SKM-1 (cell line): ENCODE results near the gene YPEL1.
"Not testable (repeated sequence)": the region's sequence is repeated elsewhere in the genome, so short reads cannot be mapped to it uniquely, and the experiment has no call there.

ENCODE experiments used
- DNase-seq: peaks from one replicate; lab custom pipeline; 2025; ENCODE audit not compliant: unreplicated experiment; lab: John Stamatoyannopoulos, UW

Gene YPEL1

DNA sequence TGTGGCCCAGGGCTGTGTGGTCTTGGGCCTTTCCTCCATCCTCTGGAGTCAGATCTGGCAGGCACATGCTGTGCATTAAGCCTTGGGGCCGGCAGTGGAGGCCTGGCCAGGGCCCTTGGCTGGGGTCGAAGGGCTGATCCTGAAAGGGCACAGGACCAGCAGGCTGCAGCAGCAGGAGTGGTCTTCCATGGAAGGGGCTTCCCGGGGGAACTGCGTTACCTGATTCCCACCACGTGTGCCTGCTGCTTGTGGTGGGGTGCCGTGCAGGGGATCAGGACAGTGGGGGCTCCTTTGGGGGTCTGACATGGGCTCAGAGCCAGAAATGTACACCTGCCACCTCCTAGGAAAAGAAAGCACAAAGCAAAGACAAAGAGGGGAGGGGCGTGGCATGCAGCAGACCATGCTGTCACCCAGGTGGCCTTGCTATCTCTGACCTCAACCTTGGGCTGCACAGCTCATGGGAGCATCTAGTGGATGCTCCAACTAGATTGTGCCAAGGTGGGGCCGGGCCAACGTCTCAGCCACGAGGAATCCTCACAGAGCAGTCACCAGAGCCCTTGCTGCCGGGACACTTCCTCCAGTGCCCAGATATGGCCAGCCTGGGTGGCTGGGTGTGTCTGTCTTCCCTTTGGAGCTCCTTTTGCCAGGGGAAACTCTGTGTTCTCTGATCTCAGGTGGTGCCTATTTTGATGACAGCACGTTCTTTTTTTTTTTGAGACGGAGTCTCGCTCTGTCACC lies 17.9 kb upstream of the YPEL1 start:
- no peak for DNase-seq

DNA sequence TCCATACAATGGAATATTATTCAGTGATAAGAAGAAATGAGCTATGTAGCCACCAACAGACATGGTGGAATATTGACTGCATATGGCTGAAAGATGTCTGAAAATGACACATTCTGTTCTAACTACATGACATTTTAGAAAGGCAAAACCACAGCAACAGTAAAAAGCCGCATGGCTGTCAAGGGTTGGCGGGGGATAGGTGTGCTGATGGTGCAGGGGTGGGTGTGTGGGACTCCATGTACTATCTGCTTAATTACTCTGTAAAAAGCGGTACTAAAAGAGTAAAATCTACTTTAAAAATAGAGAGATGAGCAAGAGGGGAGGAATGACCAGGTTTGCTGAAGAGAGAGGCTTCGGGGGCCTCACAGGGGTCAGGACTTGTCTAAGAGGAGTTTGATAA lies 16.7 kb upstream of the YPEL1 start:
- no peak for DNase-seq

DNA sequence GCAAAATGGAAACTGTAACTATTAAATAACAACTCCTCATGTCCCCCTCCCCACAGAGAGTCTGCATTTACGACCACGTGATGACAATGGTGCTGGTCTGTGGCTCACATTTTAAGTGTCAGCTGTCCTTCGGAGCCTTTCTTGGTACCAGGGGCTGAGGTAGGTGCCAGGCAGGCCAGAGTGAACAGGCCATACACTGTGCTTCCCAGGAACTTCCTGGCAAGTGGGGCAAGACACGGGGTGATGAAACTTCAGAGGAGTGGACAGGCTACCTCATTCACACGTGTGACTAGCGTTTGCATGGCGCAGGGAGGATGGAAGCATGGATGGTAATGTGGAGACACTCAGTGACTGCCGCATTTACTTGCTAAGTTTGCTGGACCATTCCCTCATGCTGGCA lies 10.4 kb upstream of the YPEL1 start:
- DNase-seq: no peak

DNA sequence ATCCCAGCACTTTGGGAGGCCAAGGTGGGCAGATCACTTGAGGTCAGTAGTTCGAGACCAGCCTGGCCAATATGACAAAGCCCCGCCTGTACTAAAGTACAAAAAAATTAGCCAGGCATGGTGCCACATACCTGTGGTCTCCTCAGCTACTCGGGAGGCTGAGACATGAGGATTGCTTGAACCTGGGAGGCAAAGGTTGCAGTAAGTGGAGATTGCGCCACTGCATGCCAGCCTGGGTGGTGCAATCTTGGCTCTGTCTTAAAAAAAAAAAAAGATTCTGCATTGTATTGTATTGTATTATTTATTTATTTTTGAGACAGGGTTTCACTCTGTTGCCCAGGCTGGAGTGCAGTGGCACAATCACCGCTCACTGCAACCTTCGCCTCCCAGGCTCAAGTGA lies 9.3 kb upstream of the YPEL1 start:
- DNase-seq: not testable (repeated sequence)

DNA sequence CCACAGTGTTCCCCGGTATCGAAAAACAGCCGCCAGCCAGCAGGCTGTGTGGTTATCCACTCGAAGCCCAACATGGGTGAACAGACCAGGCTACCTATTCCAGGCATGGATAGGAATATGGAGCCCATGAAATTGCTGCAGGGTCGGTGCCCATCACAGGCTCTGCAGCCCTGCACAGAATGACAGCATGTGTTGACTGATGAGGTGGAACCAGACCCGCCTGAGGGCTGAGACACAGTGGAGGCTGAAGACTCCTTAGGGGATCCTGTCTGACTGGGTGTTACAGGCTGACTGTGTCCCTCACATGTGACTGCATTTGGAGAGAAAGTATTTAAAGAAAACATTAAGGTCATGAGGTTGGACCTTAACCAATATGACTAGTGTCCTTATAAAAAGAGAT lies 6.2 kb upstream of the YPEL1 start:
- no peak for DNase-seq

DNA sequence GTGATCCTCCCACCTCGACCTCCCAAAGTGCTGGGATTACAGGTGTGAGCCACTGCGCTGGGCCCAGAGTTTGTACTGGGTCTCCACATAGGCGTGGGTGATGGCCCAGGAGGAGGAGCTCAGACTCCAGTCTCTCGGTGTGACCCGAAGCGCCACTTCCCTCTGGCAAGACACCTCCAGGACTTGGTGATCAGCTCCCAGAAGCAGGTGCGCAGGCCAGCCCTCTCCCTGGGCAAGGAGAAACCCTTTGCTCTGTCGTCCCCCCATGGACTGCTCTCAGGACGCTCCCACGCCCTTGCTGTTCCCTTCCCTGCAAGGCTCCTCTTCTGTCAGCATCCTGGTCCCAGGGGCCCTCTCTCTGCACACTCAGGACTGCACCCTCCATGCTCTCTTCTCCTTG lies 5.5 kb upstream of the YPEL1 start:
- no peak for DNase-seq

DNA sequence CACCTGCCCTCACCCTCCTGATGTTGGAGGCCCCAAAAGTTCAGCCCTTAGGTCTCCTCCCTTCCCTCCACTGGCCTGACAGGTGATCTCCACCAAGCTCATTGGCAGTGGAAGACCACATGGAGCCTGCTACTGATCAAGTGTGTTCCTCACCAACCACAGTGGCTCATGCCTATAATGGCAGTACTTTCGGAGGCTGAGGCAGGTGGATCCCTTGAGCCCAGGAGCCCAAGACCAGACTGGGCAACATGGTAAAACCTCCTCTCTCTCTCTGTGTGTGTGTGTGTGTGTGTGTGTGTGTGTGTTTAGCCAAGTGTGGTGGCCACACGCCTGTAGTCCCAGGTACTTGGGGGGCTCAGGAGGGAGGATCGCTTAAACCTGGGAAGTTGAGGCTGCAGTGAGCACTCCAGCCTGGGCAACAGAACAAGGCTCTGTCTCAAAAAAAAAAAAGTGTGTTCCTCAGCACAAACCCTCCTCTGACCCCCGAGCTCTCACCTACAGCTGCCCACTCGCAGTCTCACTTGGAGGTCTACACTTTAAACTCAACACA lies 4.3 kb upstream of the YPEL1 start:
- DNase-seq: no peak

DNA sequence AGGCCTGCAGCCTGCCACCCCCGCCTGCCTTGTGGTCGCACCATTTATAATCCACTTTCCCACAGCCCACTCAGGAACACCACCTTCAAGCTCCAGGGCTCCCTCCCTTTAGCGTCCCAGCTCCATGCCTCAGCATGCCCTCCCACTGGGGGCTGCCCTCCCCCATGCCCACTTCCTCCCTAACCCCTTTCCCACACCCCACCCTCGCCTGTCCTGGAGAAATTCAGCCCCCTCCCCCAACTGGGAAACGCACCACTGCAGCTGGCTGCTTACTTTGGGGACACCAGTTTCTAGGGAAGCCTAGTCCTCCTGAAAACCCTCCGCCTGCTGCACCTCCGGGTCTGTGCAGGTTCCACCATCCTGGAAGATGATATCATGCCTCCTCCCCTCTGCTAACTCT lies 3.4 kb upstream of the YPEL1 start:
- DNase-seq: no peak

DNA sequence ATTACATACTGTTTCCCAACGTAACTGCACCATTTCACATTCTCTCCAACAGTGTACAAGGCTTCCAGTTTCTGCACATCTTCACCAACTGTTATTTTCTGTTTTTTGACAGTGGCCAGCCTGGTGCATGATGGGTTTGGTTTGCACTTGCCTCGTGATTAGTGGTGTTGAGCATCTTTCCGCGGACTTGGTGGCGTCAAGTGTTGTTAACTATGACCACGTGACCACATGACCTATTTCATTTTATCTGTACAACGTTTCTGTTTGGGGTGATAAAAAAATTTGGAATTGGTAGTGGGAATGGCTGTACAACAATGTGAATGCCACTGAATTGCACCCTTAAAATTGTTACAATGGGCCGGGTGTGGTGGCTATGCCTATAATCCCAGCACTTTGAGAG lies 2.5 kb upstream of the YPEL1 start:
- no peak for DNase-seq

DNA sequence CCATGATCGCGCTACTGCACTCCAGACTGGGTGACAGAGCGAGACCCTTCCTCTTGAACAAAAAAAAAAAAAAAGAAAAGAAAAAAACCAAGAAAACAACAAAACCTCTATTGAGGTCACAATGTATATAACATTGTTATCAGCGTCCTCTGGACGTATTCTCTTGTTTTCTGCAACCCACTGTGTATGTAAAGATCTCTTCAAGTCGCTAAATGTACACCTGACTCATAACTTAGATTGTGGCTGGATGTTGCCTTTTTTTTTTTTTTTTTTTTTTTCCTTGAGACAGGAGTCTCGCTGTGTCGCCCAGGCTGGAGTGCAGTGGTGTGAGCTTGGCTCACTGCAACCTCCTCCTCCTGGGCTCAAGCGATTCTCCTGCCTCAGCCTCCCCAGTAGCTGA lies 1.4 kb upstream of the YPEL1 start:
- DNase-seq: no peak

DNA sequence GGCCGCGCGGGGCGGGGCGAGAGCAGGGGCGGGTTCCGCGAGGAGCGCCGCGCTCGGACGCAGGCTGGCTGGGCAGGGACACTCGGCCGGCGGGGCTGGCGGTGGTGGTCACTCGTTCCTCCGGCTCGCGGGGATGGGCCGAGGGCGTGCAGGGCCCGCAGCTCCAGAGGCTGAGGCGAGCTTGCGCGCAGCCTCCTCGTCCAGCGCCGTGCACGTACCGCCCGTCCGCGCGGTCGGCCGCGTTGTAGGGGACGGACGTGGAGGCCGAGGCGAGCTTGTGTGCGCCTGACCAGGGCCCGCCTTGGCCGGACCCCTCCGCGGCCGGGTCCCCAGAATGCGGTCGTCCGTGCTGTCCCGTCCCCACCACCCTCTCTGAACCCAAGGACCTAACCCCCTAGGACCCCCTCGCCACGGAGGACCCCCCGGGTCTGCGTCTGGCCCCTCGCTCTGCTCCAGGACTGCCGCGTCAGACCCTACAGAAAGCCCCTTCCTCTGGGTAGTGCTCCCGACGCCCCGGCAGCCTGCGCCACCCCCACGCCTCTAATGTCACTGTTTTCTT lies 569 bp upstream of the YPEL1 start:
- no peak for DNase-seq

DNA sequence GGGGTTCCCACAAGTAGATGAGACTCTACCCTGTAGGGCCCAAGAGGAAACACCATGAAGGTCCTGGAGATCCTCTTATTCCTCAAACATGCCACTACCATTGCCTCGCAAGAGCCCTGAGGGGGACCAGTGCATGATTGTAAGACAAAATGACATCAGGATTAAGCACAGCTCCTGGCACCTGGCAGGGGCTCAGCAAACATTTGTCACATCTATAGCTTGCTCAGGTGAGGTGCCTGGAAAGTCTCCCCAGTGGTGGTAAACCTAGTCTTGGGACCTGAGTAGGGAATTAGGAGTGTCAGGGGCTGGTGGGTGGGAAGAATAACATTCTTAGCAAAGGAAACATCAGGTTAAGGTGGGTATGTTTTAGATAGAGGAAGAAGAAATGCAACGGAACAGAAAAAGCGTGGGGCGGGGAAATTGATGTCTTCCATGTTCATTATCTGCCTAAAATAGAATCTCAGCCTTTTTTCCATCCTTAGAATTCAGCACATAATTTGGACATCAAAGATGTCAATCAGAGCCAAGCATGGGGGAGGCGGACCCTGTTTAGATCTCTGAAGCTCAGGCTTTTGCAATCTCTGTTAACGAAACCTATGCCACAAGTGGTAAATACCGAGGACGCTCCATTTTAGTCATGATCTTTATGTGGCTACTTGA lies 924 bp downstream of the YPEL1 start:
- peak; percentile 24 for DNase-seq

DNA sequence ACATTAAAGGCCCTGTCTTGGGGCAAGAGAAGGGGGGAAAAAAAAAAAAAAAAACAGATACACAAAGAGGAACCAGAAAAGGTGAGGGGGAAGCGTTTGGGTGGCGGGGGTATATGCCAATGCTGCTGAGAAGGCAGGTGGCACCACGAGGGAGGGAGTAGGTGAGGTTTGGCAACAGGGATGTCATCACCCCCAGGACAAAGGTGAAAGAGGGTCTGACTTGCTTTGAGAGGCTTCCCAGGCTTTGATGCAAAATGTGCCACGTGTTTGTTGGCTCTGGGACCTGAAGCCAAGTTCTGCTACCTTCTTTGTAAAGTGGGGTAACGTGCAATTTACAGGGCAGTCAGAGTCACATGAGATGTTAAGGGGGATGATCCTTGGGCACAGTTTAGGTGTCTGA lies 4.1 kb downstream of the YPEL1 start:
- DNase-seq: no peak

DNA sequence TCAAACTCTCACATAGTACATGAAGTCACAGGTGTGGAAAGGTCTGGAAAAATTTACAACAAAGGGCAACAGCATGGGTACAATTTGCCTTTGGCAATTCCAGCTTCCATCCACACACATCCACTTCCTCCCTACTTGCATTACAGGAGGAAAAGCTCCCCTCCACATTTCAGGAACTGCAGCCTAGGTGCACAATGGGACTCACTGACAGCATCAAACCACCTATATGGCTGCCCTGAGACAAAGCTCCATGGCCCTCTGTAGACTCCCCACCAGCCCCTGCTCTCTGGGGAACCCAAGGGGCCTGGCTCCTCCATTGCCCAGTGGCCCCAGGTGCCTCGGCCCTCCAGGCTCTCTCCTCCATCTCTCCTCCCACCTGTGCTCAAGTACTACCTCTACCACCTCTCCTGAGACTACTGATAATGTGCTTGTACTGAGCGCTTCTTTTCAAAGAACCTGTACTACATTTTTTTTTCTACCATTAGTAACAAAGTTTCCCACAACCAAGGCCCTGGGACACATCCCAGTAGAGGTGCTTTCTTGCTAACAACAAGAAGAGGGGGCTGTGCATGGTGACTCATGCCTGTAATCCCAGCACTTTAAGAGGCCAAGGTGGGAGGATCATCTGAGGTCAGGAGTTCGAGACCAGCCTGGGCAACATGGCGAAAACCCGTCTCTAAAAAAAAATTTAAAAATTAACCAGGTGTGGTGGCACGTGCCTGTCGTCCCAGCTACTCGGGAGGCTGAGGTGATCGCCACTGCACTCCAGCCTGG lies 4.9 kb downstream of the YPEL1 start:
- no peak for DNase-seq

DNA sequence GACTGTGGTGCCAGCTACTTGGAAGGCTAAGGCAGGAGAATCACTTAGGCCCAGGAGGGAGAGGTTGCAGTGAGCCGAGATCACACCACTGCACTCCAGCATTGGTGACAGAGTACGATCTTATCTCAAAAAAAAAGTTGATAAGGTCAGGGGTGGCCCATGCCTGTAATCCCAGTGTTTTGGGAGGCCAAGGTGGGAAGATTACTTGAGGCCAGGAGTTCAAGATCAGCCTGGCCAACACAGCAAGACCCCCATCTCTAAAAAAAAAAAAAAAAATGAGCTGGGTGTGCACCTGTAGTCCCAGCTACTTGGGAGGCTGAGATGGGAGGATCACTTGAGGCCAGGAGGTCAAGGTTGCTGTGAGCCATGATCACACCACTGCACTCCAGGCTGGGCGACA lies 6.4 kb downstream of the YPEL1 start:
- not testable (repeated sequence) for DNase-seq

DNA sequence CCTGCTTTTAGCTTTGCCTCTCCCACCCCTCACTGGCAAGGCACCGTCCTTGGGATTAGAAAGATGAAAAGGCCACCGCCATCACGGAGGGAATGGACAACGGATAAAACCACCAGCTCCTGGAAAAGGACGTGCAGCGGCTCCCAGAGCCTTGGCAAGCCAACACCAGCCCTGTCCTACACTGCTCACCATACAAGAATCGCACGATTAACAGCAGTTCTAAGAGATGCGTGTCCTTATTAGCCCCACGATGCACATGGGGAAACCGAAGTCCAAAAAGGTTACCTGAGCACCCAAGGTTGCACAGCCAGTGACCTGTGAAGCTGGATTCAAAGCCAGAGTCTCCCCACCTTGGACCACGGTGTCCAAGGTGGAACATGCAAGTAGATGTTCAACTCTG lies 7.3 kb downstream of the YPEL1 start:
- no peak for DNase-seq

DNA sequence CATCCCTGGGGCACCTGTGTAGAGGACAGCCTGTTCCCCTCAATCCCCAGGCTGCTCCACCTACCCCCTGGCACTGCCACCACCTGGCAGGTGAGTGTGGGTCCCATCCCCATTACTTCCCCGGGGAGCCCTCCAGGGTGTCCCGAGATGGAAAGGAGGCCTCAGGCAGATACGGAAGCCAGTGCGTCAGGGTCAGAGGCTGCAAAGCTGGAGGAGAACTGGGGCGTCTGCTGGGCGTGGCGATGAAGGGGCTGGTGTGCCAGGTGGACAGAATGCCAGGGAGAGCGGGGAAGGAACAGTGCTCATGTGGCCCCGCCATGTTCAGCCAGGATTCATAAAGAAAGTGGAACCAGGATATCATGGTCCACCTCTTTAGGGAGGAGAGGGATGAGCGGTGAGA lies 7.8 kb downstream of the YPEL1 start:
- DNase-seq: no peak

DNA sequence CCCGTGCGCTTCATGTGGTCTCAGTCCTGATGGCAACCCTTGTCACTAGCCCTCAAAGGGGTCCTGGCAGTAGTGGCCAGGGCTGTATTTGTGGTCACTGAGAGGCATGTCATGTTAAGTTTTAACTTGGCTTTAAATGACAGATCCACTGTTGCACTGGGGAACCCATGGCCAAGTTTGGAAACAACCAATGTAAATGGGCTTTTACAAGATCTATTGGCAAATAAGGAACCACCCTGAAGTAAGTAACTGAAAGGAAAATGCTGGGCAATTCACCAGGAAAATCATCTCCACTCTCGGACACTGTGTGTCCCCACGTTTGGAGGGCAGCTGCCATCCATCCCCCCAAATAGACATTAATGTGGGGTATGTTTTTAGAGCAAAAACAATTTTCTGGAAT lies 8.4 kb downstream of the YPEL1 start:
- DNase-seq: no peak

DNA sequence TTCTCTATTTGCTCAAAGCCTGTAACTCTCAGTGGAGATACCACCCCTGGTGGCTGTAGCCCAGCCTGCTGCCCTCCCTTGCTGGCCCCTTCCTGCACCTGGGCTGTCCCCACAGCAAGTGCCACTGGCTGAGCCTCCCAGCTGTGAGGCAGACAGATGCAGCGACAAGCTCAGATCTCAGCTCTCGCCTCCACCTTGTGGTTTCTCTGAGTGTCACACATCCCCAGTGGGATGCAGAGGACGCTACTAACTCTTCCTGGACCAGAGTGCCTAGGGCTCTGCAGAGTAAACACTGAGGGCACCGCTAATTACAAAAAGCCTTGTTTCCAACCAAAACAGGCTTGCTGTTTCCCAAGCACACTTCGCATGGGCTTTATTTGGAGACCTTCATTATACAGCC lies 8.9 kb downstream of the YPEL1 start:
- no peak for DNase-seq

DNA sequence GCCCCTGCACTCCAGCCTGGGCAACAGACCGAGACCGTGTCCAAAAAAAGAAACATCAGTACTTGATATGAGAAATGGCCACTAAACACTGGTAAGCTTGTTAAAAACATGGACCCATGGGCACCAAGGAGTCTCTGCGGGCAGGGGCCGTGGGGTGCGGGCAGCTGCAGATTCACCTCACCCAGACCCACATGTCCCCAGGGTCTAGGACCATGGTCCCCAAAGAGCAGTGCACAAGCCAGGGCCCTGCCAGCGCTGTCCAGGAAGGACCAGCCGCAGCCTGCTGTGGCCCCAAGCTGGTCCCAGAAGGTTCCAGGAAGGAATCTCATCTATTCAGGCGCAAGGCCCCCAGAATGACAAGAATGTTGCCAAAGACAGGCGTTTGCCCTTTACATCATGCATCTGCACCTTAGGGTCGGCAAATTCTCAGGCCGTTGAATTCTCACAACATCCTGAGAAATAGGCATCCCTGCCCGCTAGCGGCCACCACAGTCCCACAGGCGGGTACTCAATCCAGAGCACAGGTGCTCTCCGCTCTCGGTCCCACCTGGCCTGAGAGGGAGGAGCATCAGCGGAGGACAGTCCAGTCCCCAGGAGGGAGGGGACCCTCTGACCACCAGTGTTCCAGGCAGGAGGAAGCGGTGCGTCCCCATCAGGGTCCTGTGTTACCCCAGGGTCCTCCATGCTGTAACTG lies 9.5 kb downstream of the YPEL1 start:
- no peak for DNase-seq

DNA sequence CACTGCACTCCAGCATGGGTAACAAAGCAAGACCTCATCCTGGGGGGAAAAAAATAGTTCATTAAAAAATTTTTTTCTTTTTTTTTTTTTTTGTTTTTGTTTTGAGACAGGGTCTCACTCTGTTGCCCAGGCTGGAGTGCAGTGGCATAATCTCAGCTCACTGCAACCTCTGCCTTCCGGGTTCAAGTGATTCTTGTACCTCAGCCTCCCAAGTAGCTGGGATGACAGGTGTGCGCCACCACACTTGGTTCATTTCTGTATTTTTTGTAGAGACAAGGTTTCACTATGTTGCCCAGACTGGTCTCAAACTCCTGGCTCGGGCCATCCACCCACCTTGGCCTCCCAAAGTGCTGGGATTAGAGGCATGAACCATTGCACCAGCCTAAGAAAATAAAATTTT lies 11.1 kb downstream of the YPEL1 start:
- DNase-seq: not testable (repeated sequence)
